Erythroblast (primary cell): ENCODE measurements around the gene ASB14.

ENCODE experiments used
- DNase-seq, 2 experiments: peaks; one replicate each; lab custom pipeline; 2025; lab: John Stamatoyannopoulos, UW
- GATA1 ChIP-seq: IDR thresholded peaks from 2 replicates; pipeline ENCODE4 v1.6.1; 2011; ENCODE audit warnings: low read depth, mild to moderate bottlenecking, control low read depth, low read length, moderate library complexity
- POLR2A ChIP-seq: IDR thresholded peaks from 2 replicates; pipeline ENCODE4 v1.6.1; 2011; ENCODE audit warnings: mild to moderate bottlenecking, low read length

ASB14 gene

GRCh38 chr3:57283334-57283733 is 9.2 kb downstream of the ASB14 start:
- DNase-seq: no peak
- no peak for TF ChIP-seq GATA1
- TF ChIP-seq POLR2A: no peak

- DNase-seq: no peak
- TF ChIP-seq POLR2A (no peak), GATA1 (no peak)
Observed at GRCh38 chr3:57281715-57282114, 10.8 kb downstream of the ASB14 start.

GRCh38 chr3:57279685-57280084 is 12.8 kb downstream of the ASB14 start:
- no peak for DNase-seq

GRCh38 chr3:57278237-57278636 is 14.2 kb downstream of the ASB14 start:
- TF ChIP-seq POLR2A: no peak
- no peak for TF ChIP-seq GATA1
- no peak for DNase-seq

More at GRCh38 chr3:57279685-57280084, 12.8 kb downstream of the ASB14 start:
- TF ChIP-seq GATA1 (no peak), POLR2A (no peak)

- no peak for DNase-seq
- no peak for TF ChIP-seq GATA1
- TF ChIP-seq POLR2A: no peak
Observed at GRCh38 chr3:57275393-57275792, 17.1 kb downstream of the ASB14 start.

GRCh38 chr3:57274845-57275244 is 17.6 kb downstream of the ASB14 start:
- DNase-seq: no peak
- TF ChIP-seq GATA1: no peak
- TF ChIP-seq POLR2A: no peak

- DNase-seq: no peak
- TF ChIP-seq POLR2A: no peak
- TF ChIP-seq GATA1: no peak
Observed at GRCh38 chr3:57268416-57268815, 24.1 kb downstream of the ASB14 start.

GRCh38 chr3:57261929-57262328 is 30.6 kb downstream of the ASB14 start:
- TF ChIP-seq GATA1: no peak
- TF ChIP-seq POLR2A: no peak
- DNase-seq: no peak

- DNase-seq: no peak
- TF ChIP-seq GATA1 (no peak), POLR2A (no peak)
Observed at GRCh38 chr3:57261119-57261518, 31.4 kb downstream of the ASB14 start.

- no peak for TF ChIP-seq POLR2A
- no peak for TF ChIP-seq GATA1
- no peak for DNase-seq
Observed at GRCh38 chr3:57257678-57258077, 34.8 kb downstream of the ASB14 start.

GRCh38 chr3:57256844-57257243 is 35.6 kb downstream of the ASB14 start:
- TF ChIP-seq POLR2A (no peak), GATA1 (no peak)
- DNase-seq: no peak

GRCh38 chr3:57252404-57252803 is 40.1 kb downstream of the ASB14 start:
- TF ChIP-seq GATA1: no peak
- no peak for DNase-seq

- no peak for TF ChIP-seq GATA1
- no peak for TF ChIP-seq POLR2A
- no peak for DNase-seq
Observed at GRCh38 chr3:57244946-57245345, 47.5 kb downstream of the ASB14 start.

GRCh38 chr3:57234613-57235575 is 57.6 kb downstream of the ASB14 start:
- DNase-seq: no peak
- TF ChIP-seq GATA1 (no peak), POLR2A (no peak)
